Neural cell (in vitro differentiated cells): ENCODE results near the gene RASGEF1C. TPM values are rescaled to one million over a fixed set of nuclear protein-coding genes. Genes with fewer than 3 reads are reported as not detected.

Source experiments
- H2AFZ ChIP-seq: fragments of 200-600, 300-800 bp; sonication (generic), shearing (Covaris generic); 2 replicates; pipeline ENCODE4 v1.6.0; 2014; ENCODE audit warnings: low read depth, mild to moderate bottlenecking, antibody characterized with exemption, low read length, moderate library complexity
- H3F3A ChIP-seq: fragments of 200-600 bp; shearing (Covaris generic); 2 replicates; pipeline ENCODE4 v1.6.1; 2016; ENCODE audit warnings: mild to moderate bottlenecking, moderate library complexity, mixed read lengths, antibody characterized with exemption, low read length; ENCODE audit not compliant: insufficient read depth, poor library complexity, severe bottlenecking
- H3K27ac ChIP-seq: fragments of 200-600, 300-800 bp; sonication (generic), shearing (Covaris generic); 2 replicates; pipeline ENCODE4 v1.5.1; 2014; ENCODE audit warnings: mild to moderate bottlenecking, low read length, moderate library complexity
- H3K27me3 ChIP-seq: fragments of 300-800, 200-600 bp; sonication (generic), shearing (Covaris generic); 2 replicates; pipeline ENCODE4 v1.6.0; 2014; ENCODE audit warnings: mild to moderate bottlenecking, low read depth, low read length, moderate library complexity; ENCODE audit not compliant: insufficient read depth
- H3K36me3 ChIP-seq: fragments of 300-800, 200-600 bp; sonication (generic), shearing (Covaris generic); 2 replicates; pipeline ENCODE4 v1.5.1; 2014; ENCODE audit warnings: mild to moderate bottlenecking, antibody characterized with exemption, low read length, moderate library complexity; ENCODE audit not compliant: insufficient read depth
- H3K4me2 ChIP-seq: fragments of 300-800, 200-600 bp; sonication (generic), shearing (Covaris generic); 2 replicates; pipeline ENCODE4 v1.6.0; 2014; ENCODE audit warnings: mild to moderate bottlenecking, low read length
- H3K4me3 ChIP-seq: fragments of 300-800, 200-600 bp; sonication (generic), shearing (Covaris generic); 2 replicates; pipeline ENCODE4 v1.5.1; 2014; ENCODE audit warnings: mild to moderate bottlenecking, low read length, moderate library complexity
- H3K79me2 ChIP-seq: fragments of 200-600 bp; shearing (Covaris generic); replicated peaks from 2 replicates; pipeline ENCODE4 v1.6.0; 2014; ENCODE audit warnings: mild to moderate bottlenecking, low read length, moderate library complexity; ENCODE audit not compliant: insufficient read depth
- H3K9ac ChIP-seq: fragments of 300-800, 200-600 bp; sonication (generic), shearing (Covaris generic); 2 replicates; pipeline ENCODE4 v1.6.1; 2016; ENCODE audit warnings: mild to moderate bottlenecking, low read length, mixed read lengths
- H3K9me2 ChIP-seq: fragments of 200-600 bp; shearing (Covaris generic); 2 replicates; pipeline ENCODE4 v1.6.1; 2016; ENCODE audit warnings: mild to moderate bottlenecking, low read length, mixed read lengths; ENCODE audit not compliant: insufficient read depth
- H3K9me3 ChIP-seq: fragments of 200-600, 300-800 bp; sonication (generic), shearing (Covaris generic); 2 replicates; pipeline ENCODE4 v1.6.1; 2016; ENCODE audit warnings: mild to moderate bottlenecking, mixed run types, low read length, moderate library complexity, mixed read lengths
- H4K20me1 ChIP-seq: fragments of 200-600 bp; shearing (Covaris generic); 2 replicates; pipeline ENCODE4 v1.6.1; 2016; ENCODE audit warnings: mild to moderate bottlenecking, mixed run types; ENCODE audit not compliant: insufficient read depth
- CTCF ChIP-seq: fragments of 450-650 bp; IDR thresholded peaks from 2 replicates; pipeline ENCODE4 v1.5.1; 2014; ENCODE audit warnings: antibody characterized with exemption, mild to moderate bottlenecking, moderate library complexity; ENCODE audit not compliant: poor library complexity, severe bottlenecking
- EP300 ChIP-seq: fragments of 450-650 bp; conservative IDR thresholded peaks from 2 replicates; pipeline ENCODE4 v1.6.1; 2014; ENCODE audit warnings: antibody characterized with exemption, mild to moderate bottlenecking, moderate library complexity; ENCODE audit not compliant: poor library complexity, severe bottlenecking
- EZH2 ChIP-seq: fragments of 200-600, 300-800 bp; shearing (Covaris generic), sonication (generic); IDR thresholded peaks from 2 replicates; pipeline ENCODE4 v1.6.1; 2014; ENCODE audit warnings: antibody characterized with exemption, low read length, borderline replicate concordance, mild to moderate bottlenecking; ENCODE audit not compliant: insufficient read depth, poor library complexity, severe bottlenecking
- MXI1 ChIP-seq: fragments of 450-650 bp; conservative IDR thresholded peaks from 2 replicates; pipeline ENCODE4 v1.6.1; 2014; ENCODE audit warnings: antibody characterized with exemption, mild to moderate bottlenecking; ENCODE audit not compliant: poor library complexity, severe bottlenecking
- POLR2AphosphoS5 ChIP-seq: IDR thresholded peaks from 2 replicates; pipeline ENCODE4 v1.6.1; 2012
- RAD21 ChIP-seq: fragments of 450-650 bp; conservative IDR thresholded peaks from 2 replicates; pipeline ENCODE4 v1.6.1; 2014; ENCODE audit warnings: antibody characterized with exemption, mild to moderate bottlenecking, moderate library complexity
- REST ChIP-seq: IDR thresholded peaks from 2 replicates; pipeline ENCODE4 v1.6.1; 2012; ENCODE audit warnings: borderline replicate concordance
- SMC3 ChIP-seq: fragments of 450-650 bp; conservative IDR thresholded peaks from 2 replicates; pipeline ENCODE4 v1.6.1; 2014; ENCODE audit warnings: antibody characterized with exemption, mild to moderate bottlenecking, moderate library complexity; ENCODE audit not compliant: poor library complexity
- TAF1 ChIP-seq: IDR thresholded peaks from 2 replicates; pipeline ENCODE4 v1.6.1; 2012; ENCODE audit warnings: low read depth
- polyA plus RNA-seq: library from polyadenylated mRNA; depleted of rRNA; stranded (reverse); fragments of >200 nt; gene quantifications from 2 replicates; pipeline ENCODE4 v1.2.3, GENCODE V29; 2014

RASGEF1C gene
- polyA plus RNA-seq, 1 donor from 2014 or later = 5.3 TPM

- no peak overlapping the region for H2AFZ ChIP-seq
- no peaks in the 10 kb centered on the region for H3K9me2 ChIP-seq
- H3K9ac ChIP-seq = no peak overlapping the region
- H3K4me3 ChIP-seq = no peak overlapping the region
- no peak overlapping the region for H3K27ac ChIP-seq
- H3K36me3 ChIP-seq = no peaks in the 10 kb centered on the region
- no peaks in the 10 kb centered on the region for H3K79me2 ChIP-seq
- no peaks in the 10 kb centered on the region for H3K27me3 ChIP-seq
- TF ChIP-seq MXI1 (no peak), TAF1 (no peak), POLR2AphosphoS5 (no peak), EZH2 (no peak), RAD21 (no peak), EP300 (no peak), SMC3 (no peak), REST (no peak), CTCF (no peak)
- no peak overlapping the region for H3K4me2 ChIP-seq
- no peaks in the 10 kb centered on the region for H3F3A ChIP-seq
- no peaks in the 10 kb centered on the region for H3K9me3 ChIP-seq
- H4K20me1 ChIP-seq = no peaks in the 10 kb centered on the region
These were observed 125.4 kb downstream of the RASGEF1C start for GRCh38 chr5:180083529-180084060.

- TF ChIP-seq TAF1 = no peak
- TF ChIP-seq EZH2 = no peak
- no peak for TF ChIP-seq REST
- TF ChIP-seq RAD21 = no peak
- no peak for TF ChIP-seq POLR2AphosphoS5
- TF ChIP-seq MXI1 = no peak
- no peak for TF ChIP-seq CTCF
- no peak for TF ChIP-seq SMC3
- no peak for TF ChIP-seq EP300
- H3K27ac ChIP-seq = no peak overlapping the region
- no peak overlapping the region for H3K9ac ChIP-seq
- no peaks in the 10 kb centered on the region for H3K79me2 ChIP-seq
- no peaks in the 10 kb centered on the region for H3K9me3 ChIP-seq
- H2AFZ ChIP-seq = no peak overlapping the region
- H3K9me2 ChIP-seq = no peaks in the 10 kb centered on the region
- no peaks in the 10 kb centered on the region for H3K36me3 ChIP-seq
- H3K27me3 ChIP-seq = no peaks in the 10 kb centered on the region
- no peak overlapping the region for H3K4me3 ChIP-seq
- H4K20me1 ChIP-seq = no peaks in the 10 kb centered on the region
- no peak overlapping the region for H3K4me2 ChIP-seq
- H3F3A ChIP-seq = no peaks in the 10 kb centered on the region
These were observed 126.2 kb downstream of the RASGEF1C start for GRCh38 chr5:180082633-180083420.
